ENCODE data around the gene BCKDHB.

Gene BCKDHB

GRCh38 chr6:80129485-80129884 is 23.0 kb downstream of the BCKDHB start:
- ChIA-PET CTCF (interaction anchor here (0.6 kb wide), 1 partner anchor 340 kb away, joined by 5 read pairs; no protein-coding TSS in a partner anchor), POLR2A (ENCODE audit: low non-redundant PET) (no interaction called here)
- no peak overlapping the region for H3K27ac ChIP-seq
- DNase-seq (ENCODE audit: low spot score), result no peak
- no peak for TF ChIP-seq CTCF (conservative IDR thresholded peaks at IDR 0.05; ENCODE audit: low read depth)

GRCh38 chr6:80133020-80133419 is 26.5 kb downstream of the BCKDHB start:
- peak; percentile 32 for DNase-seq (ENCODE audit: low spot score)
- peak; percentile 31; the same call in 1 of the 2 replicates for TF ChIP-seq CTCF (conservative IDR thresholded peaks at IDR 0.05; ENCODE audit: low read depth)
- no peak overlapping the region for H3K27ac ChIP-seq
- POLR2A ChIA-PET (ENCODE audit: low non-redundant PET), result no interaction called here
- CTCF ChIA-PET, result no interaction called here

- ChIA-PET CTCF (no interaction called here), POLR2A (ENCODE audit: low non-redundant PET) (no interaction called here)
- no peak overlapping the region for H3K27ac ChIP-seq
- TF ChIP-seq CTCF (conservative IDR thresholded peaks at IDR 0.05; ENCODE audit: low read depth), result no peak
- DNase-seq (ENCODE audit: low spot score), result no peak
Measured at GRCh38 chr6:80134065-80134464, 27.6 kb downstream of the BCKDHB start.

- no peak for TF ChIP-seq CTCF (conservative IDR thresholded peaks at IDR 0.05; ENCODE audit: low read depth)
- CTCF ChIA-PET, result interaction anchor here (0.6 to 0.7 kb wide), 2 partner anchors 14 to 35 kb away, joined by 3 read pairs; no protein-coding TSS in a partner anchor
- POLR2A ChIA-PET (ENCODE audit: low non-redundant PET), result no interaction called here
Measured at GRCh38 chr6:80142586-80142985, 36.1 kb downstream of the BCKDHB start.

GRCh38 chr6:80143419-80143937 is 37.0 kb downstream of the BCKDHB start:
- TF ChIP-seq CTCF (conservative IDR thresholded peaks at IDR 0.05; ENCODE audit: low read depth), result 0 out of 2 replicates have a peak, but pooled peaks have one; percentile 14
- POLR2A ChIA-PET (ENCODE audit: low non-redundant PET), result no interaction called here
- H3K27ac ChIP-seq, result no peak overlapping the region
- CTCF ChIA-PET, result no interaction called here
- peak; percentile 73 for DNase-seq (ENCODE audit: low spot score)

More at GRCh38 chr6:80142586-80142985, 36.1 kb downstream of the BCKDHB start:
- DNase-seq (ENCODE audit: low spot score), result no peak
- no peak overlapping the region for H3K27ac ChIP-seq

GRCh38 chr6:80144753-80145315 is 38.4 kb downstream of the BCKDHB start:
- no peak overlapping the region for H3K27ac ChIP-seq
- TF ChIP-seq CTCF (conservative IDR thresholded peaks at IDR 0.05; ENCODE audit: low read depth), result no peak
- no peak for DNase-seq (ENCODE audit: low spot score)
- ChIA-PET CTCF (no interaction called here), POLR2A (ENCODE audit: low non-redundant PET) (no interaction called here)
